ENCODE measurements around the gene CAPG.

GRCh38 chr2:85411405-85411748 is 1.2 kb upstream of the CAPG start:
- TF ChIP-seq POLR2AphosphoS5 (IDR thresholded peaks at IDR 0.05) (no peak), EP300 (conservative IDR thresholded peaks at IDR 0.05; ENCODE audit: poor library complexity, severe bottlenecking) (no peak), EZH2 (IDR thresholded peaks at IDR 0.05; ENCODE audit: borderline replicate concordance, insufficient read depth, low read length, poor library complexity, severe bottlenecking) (no peak), CTCF (IDR thresholded peaks at IDR 0.05; ENCODE audit: poor library complexity, severe bottlenecking) (no peak), RAD21 (conservative IDR thresholded peaks at IDR 0.05) (no peak), TAF1 (IDR thresholded peaks at IDR 0.05; ENCODE audit: low read depth) (no peak)
- TF ChIP-seq, protein P1, sequence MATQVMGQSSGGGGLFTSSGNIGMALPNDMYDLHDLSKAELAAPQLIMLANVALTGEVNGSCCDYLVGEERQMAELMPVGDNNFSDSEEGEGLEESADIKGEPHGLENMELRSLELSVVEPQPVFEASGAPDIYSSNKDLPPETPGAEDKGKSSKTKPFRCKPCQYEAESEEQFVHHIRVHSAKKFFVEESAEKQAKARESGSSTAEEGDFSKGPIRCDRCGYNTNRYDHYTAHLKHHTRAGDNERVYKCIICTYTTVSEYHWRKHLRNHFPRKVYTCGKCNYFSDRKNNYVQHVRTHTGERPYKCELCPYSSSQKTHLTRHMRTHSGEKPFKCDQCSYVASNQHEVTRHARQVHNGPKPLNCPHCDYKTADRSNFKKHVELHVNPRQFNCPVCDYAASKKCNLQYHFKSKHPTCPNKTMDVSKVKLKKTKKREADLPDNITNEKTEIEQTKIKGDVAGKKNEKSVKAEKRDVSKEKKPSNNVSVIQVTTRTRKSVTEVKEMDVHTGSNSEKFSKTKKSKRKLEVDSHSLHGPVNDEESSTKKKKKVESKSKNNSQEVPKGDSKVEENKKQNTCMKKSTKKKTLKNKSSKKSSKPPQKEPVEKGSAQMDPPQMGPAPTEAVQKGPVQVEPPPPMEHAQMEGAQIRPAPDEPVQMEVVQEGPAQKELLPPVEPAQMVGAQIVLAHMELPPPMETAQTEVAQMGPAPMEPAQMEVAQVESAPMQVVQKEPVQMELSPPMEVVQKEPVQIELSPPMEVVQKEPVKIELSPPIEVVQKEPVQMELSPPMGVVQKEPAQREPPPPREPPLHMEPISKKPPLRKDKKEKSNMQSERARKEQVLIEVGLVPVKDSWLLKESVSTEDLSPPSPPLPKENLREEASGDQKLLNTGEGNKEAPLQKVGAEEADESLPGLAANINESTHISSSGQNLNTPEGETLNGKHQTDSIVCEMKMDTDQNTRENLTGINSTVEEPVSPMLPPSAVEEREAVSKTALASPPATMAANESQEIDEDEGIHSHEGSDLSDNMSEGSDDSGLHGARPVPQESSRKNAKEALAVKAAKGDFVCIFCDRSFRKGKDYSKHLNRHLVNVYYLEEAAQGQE (IDR thresholded peaks at IDR 0.05; ENCODE audit: borderline replicate concordance): no peak
